Right forelimb (tissue), 1 donor: Measurements from ENCODE around the gene ANP32A.
"Not testable (repeated sequence)": the region's sequence is repeated elsewhere in the genome, so short reads cannot be mapped to it uniquely, and the experiment has no call there.

ENCODE experiments used
- DNase-seq: peaks from one replicate; pipeline ENCODE4 v3.0.0-alpha.2; 2018

Gene ANP32A

DNA sequence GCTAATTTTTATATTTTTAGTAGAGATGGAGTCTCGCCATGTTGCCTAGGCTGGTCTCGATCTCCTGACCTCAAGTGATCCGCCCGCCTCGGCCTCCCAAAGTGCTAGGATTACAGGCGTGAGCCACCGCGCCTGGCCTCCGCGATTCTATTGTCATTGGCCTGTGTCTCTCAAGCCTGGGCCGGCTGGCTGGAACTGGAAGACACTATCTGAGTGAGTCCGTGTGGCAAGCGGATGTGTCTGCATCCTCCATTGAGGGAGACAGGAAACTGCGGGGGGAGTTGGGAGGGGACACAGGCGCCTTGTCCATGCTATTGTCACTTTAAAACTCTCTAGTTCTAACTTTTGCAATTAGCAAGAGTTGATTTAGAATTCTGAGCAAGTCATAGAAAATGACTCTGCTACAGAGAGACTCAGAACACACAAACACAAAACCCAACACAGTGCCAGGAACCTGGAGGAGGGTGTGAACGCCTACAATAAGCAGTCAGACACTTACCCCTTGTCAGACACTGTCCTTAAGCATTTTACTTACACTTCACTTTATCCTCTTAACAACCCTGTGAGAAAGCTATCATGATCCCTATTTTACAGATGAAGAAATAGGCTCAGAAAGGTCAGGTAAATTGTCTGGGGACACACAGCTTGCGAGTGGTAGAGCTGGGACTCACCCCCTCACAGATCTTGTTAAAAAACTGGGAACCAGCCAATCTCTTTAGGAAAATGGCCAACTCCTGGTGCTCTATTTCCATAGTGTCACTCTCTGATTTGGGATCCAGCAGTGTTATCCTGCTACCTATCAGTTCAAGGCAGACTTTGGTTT lies 38.7 kb downstream of the ANP32A start:
- no peak for DNase-seq

DNA sequence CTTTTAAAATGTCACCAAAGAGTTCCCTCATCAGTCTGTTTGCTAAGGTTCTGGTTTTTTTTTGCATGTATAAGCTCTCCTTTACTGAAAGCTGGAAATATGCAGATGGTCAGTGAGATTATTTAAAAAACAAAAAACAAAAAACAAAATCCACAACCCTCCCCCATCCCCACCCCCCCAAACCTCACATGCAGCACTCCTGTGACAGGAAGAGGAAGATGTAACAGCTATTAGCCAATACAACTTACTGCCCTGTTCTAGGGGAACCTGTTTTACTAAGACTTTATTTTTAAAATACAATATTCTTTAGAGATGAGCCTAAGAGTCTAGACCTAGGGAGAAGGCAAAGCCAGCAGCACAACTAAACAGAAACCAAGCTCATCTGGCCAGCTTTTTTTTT lies 39.5 kb downstream of the ANP32A start:
- DNase-seq = no peak

DNA sequence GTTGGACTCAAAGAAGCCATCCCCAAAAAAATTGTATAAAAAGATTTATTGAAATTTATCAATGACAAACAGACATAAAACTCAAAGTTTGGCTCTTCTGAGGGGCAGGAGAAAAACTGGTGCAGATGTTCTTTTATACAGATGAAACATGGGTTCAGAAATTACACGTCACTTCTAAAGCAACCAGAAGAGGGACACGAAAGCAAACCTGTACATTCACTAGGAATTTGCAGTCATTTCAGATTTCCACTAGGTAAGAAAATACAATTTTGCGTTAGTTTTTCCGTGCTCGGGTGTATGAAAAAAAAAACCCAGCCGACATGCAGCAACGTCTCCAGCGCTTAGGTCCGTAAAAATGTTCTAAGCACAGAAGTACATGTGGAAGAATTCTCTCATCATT lies 41.8 kb downstream of the ANP32A start:
- DNase-seq = no peak

DNA sequence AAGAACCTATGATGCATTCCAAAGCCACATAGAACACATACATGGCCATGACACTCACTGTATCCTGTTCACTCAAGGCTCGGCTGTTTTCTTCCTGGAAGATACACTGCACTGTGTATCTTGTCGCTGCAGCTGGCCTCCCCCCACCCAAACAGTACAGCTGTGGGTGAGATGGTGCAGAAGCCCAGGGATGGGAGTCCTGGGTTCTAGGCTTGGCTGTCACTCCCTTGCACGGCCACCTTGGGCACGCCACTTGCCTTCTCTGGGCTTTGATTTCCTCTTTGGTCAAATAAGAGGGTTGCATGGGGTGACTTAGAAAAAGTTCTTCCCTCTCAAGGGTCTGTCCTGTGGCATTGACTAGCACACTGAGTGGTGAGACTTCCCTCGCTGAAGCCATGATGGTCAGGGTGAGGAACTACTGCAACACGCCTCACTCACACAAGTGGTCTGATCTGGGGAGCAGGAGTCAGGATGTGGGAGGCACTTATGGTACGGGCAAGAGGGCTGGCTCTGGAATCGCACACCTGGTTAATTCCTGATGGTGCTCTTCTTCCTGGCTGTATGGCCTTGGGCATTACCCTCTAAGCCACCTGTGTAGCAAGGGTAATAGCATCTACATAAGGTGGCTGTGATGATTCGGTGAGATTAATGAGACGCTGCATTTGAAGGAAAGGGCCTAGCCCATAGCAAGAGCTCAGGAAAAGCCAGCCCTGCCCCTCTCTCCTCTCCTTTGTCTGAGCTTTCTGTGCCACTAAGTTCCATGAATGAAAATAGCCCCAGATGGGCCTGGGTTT lies 44.0 kb downstream of the ANP32A start:
- no peak for DNase-seq

DNA sequence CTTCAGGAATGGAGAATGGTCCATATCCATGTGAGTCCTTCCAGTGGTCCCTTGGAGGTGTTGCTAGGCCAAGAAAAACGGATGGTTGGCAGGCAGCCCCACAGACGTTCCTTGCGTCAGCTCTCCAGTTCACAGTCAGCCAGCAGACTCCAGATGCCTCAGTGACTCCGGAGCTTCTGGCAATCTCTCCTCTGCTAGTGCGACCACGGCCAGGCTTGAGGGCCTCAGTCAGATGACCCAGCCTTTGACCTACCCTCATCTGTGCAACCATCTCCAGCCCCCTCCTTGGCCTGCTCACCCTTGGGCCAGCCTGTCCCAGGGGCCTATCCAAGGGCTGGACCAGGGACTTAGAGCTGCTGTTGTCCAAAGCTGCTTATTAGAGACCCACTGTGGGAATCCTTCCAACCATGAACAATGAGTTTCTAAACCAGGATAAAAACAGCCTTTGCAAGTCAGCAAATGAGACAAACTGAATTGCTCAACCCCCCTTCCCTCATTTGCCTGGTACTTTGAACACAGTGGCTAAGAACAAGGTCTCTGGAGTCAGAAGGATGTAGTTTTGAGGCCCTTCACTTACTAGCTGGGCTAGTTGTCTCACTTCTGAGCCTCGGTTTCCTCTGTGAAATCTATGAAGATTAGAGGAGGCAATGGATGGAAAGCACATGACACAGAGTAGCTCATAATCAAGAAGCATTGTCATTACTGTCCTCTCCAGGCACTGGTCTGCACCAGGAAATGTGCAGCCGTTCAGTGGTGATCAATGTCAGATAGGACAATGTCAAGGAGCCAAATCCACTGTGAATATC lies 44.8 kb downstream of the ANP32A start:
- peak; percentile 86 for DNase-seq

DNA sequence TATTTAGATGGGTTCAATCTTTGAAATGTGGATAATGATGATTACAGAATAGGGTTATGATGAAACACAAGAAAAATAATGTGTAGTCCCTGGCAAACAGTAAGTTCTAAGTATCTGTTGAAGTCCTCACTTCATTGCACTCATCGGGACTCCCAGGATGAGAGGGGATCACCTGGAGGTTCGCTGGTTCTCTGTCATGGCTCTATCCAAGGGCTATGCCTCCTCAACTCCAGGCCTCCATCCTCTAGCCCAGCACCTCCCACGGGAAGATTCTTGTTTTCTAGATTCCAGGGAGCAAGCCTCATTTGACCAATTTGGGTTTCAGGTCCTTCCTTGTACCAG lies 45.5 kb downstream of the ANP32A start:
- DNase-seq = no peak

DNA sequence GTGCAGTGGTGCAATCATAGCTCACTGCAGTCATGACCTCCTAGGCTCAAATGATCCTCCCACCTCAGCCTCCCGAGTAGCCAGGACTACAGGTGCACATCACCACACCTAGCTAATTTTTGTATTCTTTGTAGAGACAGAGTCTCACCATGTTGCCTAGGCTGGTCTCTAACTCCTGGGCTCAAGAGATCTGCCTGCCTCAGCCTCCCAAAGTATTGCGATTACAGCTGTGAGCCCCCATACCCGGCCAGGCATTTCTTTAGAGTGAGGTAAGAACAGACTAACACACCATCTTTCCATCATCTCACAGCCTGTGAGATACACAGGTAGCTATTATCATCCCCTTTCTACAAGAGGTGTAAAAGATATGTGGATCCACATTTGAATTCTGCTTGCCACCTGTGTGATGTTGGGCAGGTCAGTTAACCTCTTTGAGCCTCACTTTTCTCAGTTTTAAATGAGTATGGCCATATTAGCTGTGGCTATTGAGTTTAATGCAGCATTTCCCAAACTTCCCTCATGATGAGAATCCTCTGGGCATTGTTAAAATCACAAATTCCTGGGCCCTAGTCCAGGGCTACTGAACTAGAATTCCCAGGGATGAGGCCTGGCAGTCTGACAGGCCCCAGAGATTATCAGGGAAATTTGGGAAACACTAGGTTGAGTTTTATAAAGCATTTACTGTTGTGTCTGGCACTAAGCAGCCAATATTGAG lies 46.0 kb downstream of the ANP32A start:
- DNase-seq = no peak

DNA sequence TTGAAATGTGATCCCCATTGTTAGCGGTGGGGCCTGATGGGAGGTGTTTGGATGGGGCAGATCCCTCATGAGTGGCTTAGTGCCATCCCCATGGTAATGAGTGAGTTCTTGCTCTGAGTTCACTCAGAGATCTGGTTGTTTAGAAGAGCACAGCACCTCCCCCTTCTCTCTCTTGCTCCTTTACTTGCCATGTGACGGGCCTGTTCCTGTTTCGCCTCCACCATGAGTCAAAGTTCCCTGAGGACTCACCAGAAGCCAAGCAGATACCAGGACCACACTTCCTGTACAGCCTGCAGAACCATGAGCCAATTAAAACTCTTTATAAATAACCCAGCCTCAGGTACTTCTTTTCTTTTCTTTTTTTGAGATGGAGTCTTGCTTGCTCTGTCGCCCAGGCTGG lies 46.6 kb downstream of the ANP32A start:
- no peak for DNase-seq

DNA sequence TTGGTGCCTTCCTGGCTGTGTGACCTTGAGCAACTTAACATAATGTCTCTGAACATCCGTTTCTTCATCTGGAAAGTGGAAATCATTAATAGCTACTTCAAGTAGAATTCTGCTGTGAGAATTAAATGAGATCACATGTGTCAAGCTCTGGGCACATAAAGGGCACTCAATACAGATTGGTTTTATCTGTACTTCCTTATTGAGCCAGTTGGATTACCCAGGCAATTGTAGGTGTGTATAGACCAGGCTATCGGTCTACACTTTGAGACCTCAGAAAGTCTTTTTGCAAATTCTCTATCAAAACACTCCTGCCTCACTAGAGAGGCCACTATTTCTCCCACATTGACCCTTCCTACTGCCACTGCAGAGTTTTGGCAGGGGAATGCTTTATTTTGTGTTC lies 47.7 kb downstream of the ANP32A start:
- no peak for DNase-seq

DNA sequence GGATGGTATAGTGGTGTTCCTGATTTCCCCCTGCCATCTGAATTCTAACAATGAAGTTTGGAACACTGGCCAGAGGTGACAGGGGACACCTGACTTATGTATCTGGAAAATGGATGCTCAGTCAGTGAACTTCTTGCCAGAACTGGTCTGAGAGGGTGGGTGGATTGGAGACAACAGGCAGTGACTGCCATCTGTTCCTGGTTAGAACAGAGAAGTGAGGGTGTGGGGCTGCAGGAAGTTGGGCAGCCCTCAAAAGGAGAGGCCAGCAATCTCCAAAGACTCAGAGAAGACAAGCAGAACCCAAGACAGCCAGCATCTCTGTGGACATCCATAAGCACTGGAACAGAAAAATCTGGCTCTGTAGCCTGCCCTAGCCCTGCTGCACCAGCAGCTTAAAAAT lies 50.5 kb downstream of the ANP32A start:
- DNase-seq = no peak

DNA sequence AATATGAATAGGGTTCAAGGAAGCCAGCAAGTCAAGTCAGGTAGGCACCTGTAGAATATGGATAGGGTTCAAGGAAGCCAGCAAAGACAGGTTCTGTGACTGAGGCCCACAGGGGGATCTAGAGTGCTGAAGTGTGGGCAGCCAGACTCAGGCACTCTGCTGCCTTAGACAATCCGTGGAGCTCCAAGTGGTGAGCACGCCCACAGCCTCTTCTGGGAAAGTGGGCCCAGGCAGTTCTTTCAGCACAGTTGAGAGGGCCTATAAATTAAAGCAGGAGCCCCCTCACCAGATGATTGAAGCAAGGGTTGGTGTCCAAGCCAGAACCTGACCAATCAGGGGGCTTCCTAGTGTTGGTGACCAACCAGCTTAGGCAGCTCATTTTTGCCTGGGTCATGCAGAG lies 51.0 kb downstream of the ANP32A start:
- no peak for DNase-seq

DNA sequence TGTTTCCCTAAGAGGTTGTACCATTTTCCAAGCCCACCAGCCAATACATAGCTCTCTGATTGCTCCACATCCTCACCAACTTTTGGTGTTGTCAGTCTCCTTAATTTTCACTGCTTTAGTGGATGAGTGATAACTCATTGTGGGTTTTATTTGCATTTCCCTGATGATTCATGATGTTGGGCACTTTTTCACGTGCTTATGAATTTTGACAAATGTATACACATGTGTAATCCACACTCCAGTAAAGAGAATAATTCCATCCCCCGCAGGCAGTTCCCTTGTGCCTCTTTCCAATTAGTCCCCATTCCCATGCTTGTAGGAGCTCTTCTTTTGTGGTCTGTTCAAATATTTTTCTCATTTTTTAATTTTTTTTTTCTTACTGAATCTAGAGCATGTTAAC lies 52.4 kb downstream of the ANP32A start:
- no peak for DNase-seq

DNA sequence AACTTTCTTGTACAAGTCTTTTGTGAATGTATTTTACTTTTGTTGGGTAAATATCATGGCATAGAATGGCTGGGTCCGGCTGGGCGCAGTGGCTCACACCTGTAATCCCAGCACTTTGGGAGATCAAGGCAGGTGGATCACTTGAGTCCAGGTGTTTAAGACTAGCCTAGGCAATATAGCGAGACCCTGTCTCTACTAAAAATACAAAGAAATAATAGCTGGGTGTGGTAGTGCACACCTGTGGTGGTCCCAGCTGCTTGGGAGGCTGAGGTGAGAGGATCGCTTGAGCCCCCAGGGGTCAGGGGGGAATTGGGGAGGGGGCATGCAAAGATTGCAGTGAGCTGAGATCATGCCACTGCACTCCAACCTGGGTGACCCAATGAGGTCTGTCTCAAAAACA lies 52.9 kb downstream of the ANP32A start:
- DNase-seq = no peak

DNA sequence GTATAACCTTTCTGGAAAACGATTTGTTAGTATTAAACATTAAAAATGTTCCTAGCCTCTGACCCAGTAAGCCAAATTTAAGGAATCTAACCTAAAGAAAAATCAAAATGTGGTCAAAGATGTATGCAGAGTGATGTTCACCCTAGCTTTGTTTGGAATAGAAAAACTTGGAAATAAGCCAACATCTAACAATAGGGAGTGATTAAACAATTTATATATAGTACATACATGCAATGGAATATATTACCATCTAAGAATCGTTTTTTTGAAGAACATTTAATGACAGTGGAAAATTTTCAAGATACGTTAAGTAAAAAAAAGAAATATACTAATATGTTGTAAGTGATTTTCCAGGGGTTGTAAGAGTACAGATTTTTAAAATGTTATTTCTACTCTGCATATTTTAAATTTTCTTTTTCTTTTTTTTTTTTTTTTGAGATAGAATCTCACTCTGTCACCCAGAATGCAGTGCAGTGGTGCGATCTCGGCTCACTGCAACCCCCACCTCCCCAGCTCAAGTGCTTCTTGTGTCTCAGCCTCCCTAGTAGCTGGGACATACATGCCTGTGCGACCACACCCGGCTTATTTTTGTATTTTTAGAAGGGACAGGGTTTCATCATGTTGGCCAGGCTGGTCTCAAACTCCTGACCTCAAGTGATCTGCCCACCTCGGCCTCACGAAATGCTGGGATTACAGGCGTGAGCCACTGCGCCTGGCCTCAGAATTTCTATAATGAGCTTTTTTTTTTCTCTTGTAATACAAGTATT lies 54.9 kb downstream of the ANP32A start:
- no peak for DNase-seq

DNA sequence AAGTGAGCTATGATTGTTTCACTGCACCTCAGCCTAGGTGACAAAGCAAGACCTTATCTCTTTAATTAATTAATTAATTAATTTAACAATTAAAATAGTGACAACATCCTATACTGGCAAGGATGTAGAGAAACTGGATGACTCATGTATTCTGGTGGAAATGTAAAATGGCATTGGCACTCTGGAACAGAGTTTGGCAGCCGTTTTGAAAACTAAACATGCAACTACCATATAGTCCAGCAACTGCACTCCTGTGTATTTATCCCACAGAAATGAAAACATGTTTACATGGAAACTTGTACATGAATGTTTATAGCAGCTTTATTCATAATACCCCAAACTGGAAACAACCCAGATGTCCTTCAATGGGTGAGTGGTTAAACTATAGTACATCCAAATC lies 56.6 kb downstream of the ANP32A start:
- DNase-seq = no peak

DNA sequence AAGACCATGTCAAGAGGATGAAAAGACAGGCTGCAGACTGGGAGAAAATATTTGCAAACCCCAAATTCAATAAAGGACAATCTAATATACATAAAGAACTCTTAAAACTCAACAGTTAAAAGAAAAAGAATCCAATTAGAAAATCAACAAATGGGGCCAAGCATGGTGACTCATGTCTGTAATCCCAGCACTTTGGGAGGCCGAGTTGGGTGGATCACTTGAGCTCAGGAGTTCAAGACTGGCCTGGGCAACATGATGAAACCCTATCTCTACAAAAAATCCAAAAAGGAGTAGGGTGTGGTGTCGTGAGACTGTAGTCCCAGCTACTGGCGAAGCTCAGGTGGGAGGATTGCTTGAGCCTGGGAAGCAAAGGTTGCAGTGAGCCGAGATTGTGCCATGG lies 57.6 kb downstream of the ANP32A start:
- no peak for DNase-seq

DNA sequence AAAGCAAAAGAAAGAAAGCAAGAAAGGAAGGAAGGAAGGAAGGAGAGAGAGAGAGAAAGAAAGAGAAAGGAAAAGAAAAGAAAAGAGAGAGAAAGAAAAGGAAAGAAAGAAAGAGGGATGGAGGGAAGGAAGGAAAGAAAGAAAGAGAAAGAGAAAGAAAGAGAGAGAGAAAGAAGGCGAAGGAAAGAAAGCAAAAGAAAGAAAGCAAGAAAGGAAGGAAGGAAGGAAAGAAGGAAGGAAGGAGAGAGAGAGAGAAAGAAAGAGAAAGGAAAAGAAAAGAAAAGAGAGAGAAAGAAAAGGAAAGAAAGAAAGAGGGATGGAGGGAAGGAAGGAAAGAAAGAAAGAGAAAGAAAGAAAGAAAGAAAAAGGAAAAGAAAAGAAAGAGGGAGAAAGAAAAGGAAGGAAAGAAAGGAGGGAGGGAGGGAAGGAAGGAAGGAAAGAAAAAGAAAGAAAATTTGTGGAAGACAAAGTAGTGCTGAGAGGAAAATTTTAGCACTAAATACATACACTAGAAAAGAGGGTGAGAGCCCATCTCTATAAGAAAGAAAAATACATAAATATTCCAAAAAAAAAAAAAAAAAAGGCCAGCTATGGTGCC lies 60.6 kb downstream of the ANP32A start:
- not testable (repeated sequence) for DNase-seq

DNA sequence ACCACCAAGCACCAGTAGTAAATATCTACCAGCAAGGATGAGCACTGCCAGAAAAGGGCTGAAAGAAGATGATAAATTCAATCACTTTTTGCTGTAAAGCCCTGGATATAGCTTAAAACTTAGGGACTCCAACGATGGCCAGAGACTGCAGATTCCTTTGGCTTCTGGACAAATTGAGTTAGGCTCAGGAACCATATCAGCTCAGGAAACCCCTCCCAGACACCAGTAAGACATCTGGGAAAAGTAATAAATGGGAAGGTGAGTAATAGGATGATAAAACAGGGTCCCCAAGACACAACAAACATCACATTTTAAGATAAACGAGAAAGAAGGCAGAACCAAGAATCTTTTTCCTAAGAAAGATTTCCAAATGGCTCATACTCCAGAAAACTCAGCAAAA lies 65.0 kb downstream of the ANP32A start:
- no peak for DNase-seq

DNA sequence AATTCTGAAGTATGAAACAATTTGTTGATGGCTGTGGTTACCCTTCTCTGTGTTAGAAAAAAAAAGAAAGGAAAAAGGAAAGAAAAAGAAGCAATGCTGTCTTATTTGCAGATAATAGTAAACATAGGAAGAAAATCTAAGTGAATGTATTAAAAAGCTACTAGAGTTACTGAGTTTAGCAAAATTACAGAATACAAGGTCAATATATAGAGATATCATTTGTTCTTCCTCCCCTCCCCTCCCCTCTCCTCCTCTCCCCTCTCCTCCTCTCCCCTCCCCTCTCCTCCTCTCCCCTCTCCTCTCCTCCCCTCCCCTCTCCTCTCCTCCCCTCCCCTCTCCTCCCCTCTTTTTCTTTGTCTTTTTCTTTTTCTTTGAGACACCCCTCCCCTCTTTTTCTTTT lies 69.1 kb downstream of the ANP32A start:
- no peak for DNase-seq

DNA sequence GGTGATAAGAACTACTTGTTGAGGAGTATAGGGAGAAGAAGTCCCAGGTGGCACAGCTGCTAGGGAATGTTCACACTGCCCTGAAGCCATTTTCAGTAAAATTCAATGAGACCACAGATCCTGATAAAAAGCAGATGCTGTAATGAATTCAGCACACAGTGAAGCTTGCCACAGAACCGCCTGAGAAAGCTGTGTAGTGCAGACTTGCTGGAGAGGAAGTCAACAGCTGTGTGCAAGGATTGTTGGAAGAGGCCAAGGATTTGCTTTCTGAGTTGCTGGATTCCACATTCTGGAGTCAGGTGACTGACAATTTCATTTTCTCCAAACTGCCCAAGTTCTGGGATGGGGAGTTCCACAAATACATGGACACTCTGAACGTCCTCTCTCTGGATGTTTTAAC lies 70.9 kb downstream of the ANP32A start:
- DNase-seq = no peak

DNA sequence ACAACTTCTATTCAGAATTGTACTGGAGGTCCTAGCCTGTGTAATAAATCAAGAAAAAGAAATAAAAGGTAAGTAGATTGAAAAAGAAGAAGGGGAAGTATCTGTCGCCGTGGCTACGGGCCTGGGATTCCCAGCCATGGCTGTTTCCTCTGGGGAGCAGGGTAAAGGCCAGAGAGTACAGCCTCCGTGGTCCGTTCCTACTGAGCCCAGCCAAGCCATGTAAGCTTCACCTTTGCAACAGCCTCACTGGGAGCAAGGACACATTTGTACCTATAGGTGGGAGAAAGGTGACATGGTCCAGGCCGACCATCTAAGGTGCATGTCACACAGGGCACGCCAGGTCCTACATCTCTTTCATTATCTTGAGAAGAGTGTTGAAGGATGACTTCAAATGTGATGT lies 71.3 kb downstream of the ANP32A start:
- no peak for DNase-seq

DNA sequence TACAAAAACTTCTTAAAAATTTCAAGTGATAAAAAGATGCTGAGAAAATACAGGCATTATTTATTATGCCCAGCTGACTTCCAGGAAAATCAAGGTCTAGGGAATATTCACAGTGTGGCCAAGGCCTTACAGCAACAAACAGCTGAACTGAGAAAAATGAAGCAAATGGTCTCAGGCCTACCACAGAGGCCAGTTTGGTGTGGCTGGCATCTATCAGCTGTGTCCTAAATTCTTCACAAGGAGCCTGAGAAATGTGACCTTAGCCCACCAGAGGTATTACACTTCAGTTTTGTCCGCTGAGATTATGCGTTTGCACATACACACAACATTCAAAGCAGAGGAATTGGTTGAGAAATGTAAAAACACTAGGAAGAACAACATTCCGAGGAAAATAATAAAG lies 77.4 kb downstream of the ANP32A start:
- no peak for DNase-seq
